ENCODE data around the gene GABBR2.
"Not testable (repeated sequence)": the region's sequence is repeated elsewhere in the genome, so short reads cannot be mapped to it uniquely, and the experiment has no call there.

DNA sequence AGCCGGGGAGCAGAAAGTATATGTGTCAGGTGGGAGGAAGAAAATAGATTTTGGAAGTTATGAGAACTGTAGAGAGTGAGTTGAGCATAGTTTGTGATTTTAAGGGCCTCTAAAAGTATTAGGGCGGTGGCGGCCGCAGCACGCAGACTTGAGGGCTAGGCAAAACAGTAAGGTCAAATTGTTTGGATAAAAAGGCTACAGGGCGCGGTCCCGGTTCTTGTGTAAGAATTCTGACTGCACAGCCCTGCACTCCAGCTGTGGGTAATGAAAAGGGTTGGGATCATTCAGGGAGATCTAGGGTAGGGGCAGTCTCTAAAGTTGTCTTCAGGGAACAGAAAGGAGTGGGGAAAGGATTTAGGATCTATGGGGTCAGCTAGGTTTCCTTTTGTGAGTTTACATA is 441.2 kb downstream of the GABBR2 start:
- TF ChIP-seq, protein P1, sequence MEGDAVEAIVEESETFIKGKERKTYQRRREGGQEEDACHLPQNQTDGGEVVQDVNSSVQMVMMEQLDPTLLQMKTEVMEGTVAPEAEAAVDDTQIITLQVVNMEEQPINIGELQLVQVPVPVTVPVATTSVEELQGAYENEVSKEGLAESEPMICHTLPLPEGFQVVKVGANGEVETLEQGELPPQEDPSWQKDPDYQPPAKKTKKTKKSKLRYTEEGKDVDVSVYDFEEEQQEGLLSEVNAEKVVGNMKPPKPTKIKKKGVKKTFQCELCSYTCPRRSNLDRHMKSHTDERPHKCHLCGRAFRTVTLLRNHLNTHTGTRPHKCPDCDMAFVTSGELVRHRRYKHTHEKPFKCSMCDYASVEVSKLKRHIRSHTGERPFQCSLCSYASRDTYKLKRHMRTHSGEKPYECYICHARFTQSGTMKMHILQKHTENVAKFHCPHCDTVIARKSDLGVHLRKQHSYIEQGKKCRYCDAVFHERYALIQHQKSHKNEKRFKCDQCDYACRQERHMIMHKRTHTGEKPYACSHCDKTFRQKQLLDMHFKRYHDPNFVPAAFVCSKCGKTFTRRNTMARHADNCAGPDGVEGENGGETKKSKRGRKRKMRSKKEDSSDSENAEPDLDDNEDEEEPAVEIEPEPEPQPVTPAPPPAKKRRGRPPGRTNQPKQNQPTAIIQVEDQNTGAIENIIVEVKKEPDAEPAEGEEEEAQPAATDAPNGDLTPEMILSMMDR (IDR thresholded peaks at IDR 0.05), result not testable (repeated sequence)
- not testable (repeated sequence) for TF ChIP-seq POLR2A, POLR2AphosphoS5, EP300 (IDR thresholded peaks at IDR 0.05)

Measured in suprapubic skin (tissue), 4 donors.